Adipocyte (in vitro differentiated cells): Measurements from ENCODE around the gene SOX10.
"Not testable (repeated sequence)": the region's sequence is repeated elsewhere in the genome, so short reads cannot be mapped to it uniquely, and the experiment has no call there.

Experiments
- DNase-seq: peaks from one replicate; pipeline ENCODE4 v3.0.0-alpha.2; 2015; ENCODE audit warnings: low read depth
- H3K27me3 ChIP-seq: replicated peaks from 2 replicates; pipeline ENCODE4 v1.7.0; 2013; ENCODE audit warnings: mild to moderate bottlenecking, low read length, moderate library complexity; ENCODE audit not compliant: control insufficient read depth, insufficient read depth
- H3K36me3 ChIP-seq: 2 replicates; pipeline ENCODE4 v1.7.0; 2013; ENCODE audit warnings: low read length, mild to moderate bottlenecking, moderate library complexity; ENCODE audit not compliant: control insufficient read depth, insufficient read depth, severe bottlenecking
- H3K4me1 ChIP-seq: 2 replicates; pipeline ENCODE4 v1.7.0; 2013; ENCODE audit warnings: mild to moderate bottlenecking, low read length, moderate library complexity; ENCODE audit not compliant: control insufficient read depth, insufficient read depth
- H3K4me3 ChIP-seq: 2 replicates; pipeline ENCODE4 v1.7.0; 2013; ENCODE audit warnings: mild to moderate bottlenecking, low read length, moderate library complexity
- H3K9ac ChIP-seq: 2 replicates; pipeline ENCODE4 v1.7.0; 2013; ENCODE audit warnings: mild to moderate bottlenecking, low read length, moderate library complexity
- H3K9me3 ChIP-seq: 2 replicates; pipeline ENCODE4 v1.7.0; 2013; ENCODE audit warnings: mild to moderate bottlenecking, low read length, moderate library complexity; ENCODE audit not compliant: control insufficient read depth

The SOX10 gene

GRCh38 chr22:37968452-37969251 is 15.7 kb downstream of the SOX10 start:
- H3K9me3 ChIP-seq = no peaks in the 10 kb centered on the region
- H3K4me1 ChIP-seq = peaks cover 9% of the 10 kb centered on the region
- peaks cover 30% of the 10 kb centered on the region for H3K36me3 ChIP-seq
- H3K9ac ChIP-seq = no peak overlapping the region
- no peak overlapping the region for H3K4me3 ChIP-seq
- no peak for DNase-seq
- no peaks in the 10 kb centered on the region for H3K27me3 ChIP-seq

GRCh38 chr22:37967637-37968451 is 16.5 kb downstream of the SOX10 start:
- no peak overlapping the region for H3K4me3 ChIP-seq
- no peak overlapping the region for H3K9ac ChIP-seq
- no peak for DNase-seq
- H3K27me3 ChIP-seq = no peaks in the 10 kb centered on the region
- H3K36me3 ChIP-seq = peaks cover 36% of the 10 kb centered on the region
- H3K9me3 ChIP-seq = no peaks in the 10 kb centered on the region
- peaks cover 9% of the 10 kb centered on the region for H3K4me1 ChIP-seq

GRCh38 chr22:37967147-37967546 is 17.2 kb downstream of the SOX10 start:
- Histone ChIP-seq H3K27me3 (no peaks in the 10 kb centered on the region), H3K4me1 (peaks cover 9% of the 10 kb centered on the region), H3K36me3 (peaks cover 39% of the 10 kb centered on the region), H3K4me3 (no peak overlapping the region), H3K9ac (no peak overlapping the region), H3K9me3 (no peaks in the 10 kb centered on the region)
- no peak for DNase-seq

DNA sequence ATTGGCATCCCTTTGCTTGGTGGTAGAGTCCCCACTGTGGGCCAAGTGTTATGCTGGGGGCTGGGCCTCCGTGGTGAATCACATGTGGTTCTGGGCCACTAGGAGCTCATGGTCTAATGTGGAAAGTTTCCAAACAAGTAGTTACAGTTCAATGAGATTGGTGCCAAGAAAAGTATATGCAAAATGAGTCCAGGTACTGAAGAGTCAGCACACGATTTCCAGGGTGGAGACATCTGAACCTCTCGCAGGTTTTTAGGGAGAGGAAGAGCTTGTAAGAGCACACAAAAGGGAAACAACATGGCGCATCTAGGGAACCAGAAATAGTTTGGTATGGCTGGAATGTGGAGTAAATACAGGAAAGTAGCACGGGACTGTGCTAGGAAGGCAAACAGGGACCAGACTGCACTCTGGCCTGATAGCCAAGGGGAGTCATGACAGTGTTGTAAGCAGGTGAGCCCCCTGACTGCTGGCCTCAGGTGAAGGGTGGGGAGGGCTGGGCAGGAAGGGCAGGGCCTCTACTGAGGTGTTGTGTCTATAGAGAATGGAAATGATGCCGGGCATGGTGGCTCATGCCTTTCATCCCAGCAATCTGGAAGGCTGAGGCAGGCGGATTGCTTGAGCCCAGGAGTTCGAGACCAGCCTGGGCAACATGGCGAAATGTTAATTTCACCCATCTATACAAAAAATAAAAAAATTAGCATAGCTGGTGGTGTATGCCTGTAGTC is 18.3 kb downstream of the SOX10 start:
- peaks cover 50% of the 10 kb centered on the region for H3K36me3 ChIP-seq
- peaks cover 9% of the 10 kb centered on the region for H3K4me1 ChIP-seq
- H3K27me3 ChIP-seq = no peaks in the 10 kb centered on the region
- no peak overlapping the region for H3K4me3 ChIP-seq
- no peak overlapping the region for H3K9ac ChIP-seq
- no peaks in the 10 kb centered on the region for H3K9me3 ChIP-seq
- DNase-seq = no peak

DNA sequence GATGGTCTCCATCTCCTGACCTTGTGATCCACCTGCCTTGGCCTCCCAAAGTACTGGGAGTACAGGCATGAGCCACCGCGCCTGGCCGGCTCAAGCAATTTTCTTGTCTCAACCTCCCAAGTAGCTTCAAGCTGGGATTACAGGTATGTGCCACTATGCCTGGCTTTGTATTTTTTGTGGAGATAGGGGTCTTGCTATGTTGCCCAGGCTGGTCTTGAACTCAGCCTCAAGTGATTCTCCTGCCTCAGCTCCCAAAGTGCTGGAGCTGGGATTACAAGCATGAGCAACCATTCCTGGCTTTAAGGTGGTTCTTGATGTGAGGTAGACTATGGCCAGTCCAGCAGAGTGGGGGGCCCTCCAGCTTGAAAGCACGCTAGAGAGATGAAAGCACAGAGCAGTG is 23.3 kb downstream of the SOX10 start:
- no peak for DNase-seq
- Histone ChIP-seq H3K9ac (no peak overlapping the region), H3K4me1 (peaks cover 8% of the 10 kb centered on the region), H3K9me3 (no peaks in the 10 kb centered on the region), H3K27me3 (no peaks in the 10 kb centered on the region), H3K36me3 (peaks cover 67% of the 10 kb centered on the region), H3K4me3 (no peak overlapping the region)

- Histone ChIP-seq H3K9me3 (no peaks in the 10 kb centered on the region), H3K4me1 (peaks cover 5% of the 10 kb centered on the region), H3K36me3 (peaks cover 65% of the 10 kb centered on the region), H3K9ac (no peak overlapping the region), H3K27me3 (no peaks in the 10 kb centered on the region), H3K4me3 (no peak overlapping the region)
- no peak for DNase-seq
Measured at GRCh38 chr22:37959231-37959825, 25.0 kb downstream of the SOX10 start.

DNA sequence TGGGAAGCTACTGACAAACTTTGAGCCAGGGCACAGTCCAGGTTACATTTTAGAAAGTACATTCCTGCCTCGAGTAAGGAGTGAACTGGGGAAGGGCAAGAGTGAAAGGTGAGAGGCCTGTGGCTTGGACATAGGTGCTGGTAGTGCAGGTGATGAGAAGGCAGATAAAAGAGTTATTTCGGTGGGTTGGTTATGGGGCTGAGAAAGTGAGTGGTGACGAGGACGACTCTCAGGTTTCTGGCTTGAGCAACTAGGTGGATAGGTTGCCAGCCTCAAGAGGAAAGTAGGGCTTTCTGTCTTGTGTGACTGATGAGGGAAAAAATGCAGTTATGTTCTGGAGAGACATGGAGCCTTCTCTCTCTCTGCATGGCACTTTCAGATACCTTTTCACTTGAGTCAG is 27.1 kb downstream of the SOX10 start:
- H3K36me3 ChIP-seq = peaks cover 54% of the 10 kb centered on the region
- no peaks in the 10 kb centered on the region for H3K9me3 ChIP-seq
- no peak overlapping the region for H3K9ac ChIP-seq
- H3K4me3 ChIP-seq = no peak overlapping the region
- DNase-seq = no peak
- no peaks in the 10 kb centered on the region for H3K27me3 ChIP-seq
- H3K4me1 ChIP-seq = peaks cover 12% of the 10 kb centered on the region

- DNase-seq = not testable (repeated sequence)
- H3K36me3 ChIP-seq = peaks cover 41% of the 10 kb centered on the region
Measured at GRCh38 chr22:37955825-37956397, 28.4 kb downstream of the SOX10 start.

DNA sequence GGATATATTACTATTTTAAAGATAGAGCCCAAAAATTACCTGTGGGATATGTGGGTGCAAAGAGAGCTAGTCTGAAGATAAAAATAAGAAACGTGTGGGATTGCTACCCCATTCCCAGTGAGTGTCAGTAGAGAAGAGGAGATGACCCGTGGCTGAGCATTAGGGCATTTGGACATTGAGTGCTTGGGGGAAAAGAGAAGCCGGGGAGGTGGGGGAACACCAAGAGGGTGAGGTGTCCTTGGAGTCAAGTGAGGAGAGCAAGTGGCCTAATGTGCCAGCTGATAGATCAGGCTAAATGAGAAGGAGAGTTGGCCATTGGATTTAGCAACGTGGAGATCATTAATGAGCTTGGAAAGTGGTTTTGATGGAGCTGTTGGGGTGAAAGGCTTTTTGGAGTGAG is 29.7 kb downstream of the SOX10 start:
- Histone ChIP-seq H3K9me3 (no peaks in the 10 kb centered on the region), H3K36me3 (peaks cover 30% of the 10 kb centered on the region), H3K27me3 (no peaks in the 10 kb centered on the region), H3K9ac (peak overlapping the region; percentile 98), H3K4me1 (peaks cover 12% of the 10 kb centered on the region), H3K4me3 (peak overlapping the region; percentile 97)
- DNase-seq = no peak

More at GRCh38 chr22:37955825-37956397, 28.4 kb downstream of the SOX10 start:
- H3K9me3 ChIP-seq, H3K4me3 ChIP-seq, H3K9ac ChIP-seq, H3K27me3 ChIP-seq: not testable (repeated sequence)
- H3K4me1 ChIP-seq = peaks cover 12% of the 10 kb centered on the region

GRCh38 chr22:37953437-37954179 is 30.7 kb downstream of the SOX10 start, which contains the start of the genes C22orf23 and POLR2F:
C22orf23 (minus strand) TSS chr22:37953601; CDS start chr22:37953149, 452 bp downstream.
POLR2F (plus strand) TSS chr22:37953699; CDS start chr22:37953788, 89 bp downstream.
- peak; percentile 99 for DNase-seq
- Histone ChIP-seq H3K4me3 (peak within 1 kb of the TSS; percentile 97), H3K9me3 (no peaks in the 10 kb centered on the region), H3K36me3 (peaks cover 19% of the 10 kb centered on the region), H3K4me1 (peaks cover 14% of the 10 kb centered on the region), H3K27me3 (no peaks in the 10 kb centered on the region), H3K9ac (peak within 1 kb of the TSS; percentile 98)
